Tibial nerve (tissue), 4 donors: ENCODE data around the gene PCSK5. TPM values are rescaled to one million over a fixed set of nuclear protein-coding genes. Genes with fewer than 3 reads are reported as not detected.
"Not testable (repeated sequence)": the region's sequence is repeated elsewhere in the genome, so short reads cannot be mapped to it uniquely, and the experiment has no call there.

ENCODE experiments used
- DNase-seq, 2 donors: peaks; one replicate each; pipeline ENCODE4 v3.0.0-alpha.2; 2019; ENCODE audit warnings: low spot score in 2 of 2
- H3K27ac ChIP-seq, 4 donors: fragments of 200-600 bp; sonication (generic) in 3 of 4; one replicate each; pipeline ENCODE4 v1.5.1; 2017 to 2019; ENCODE audit warnings: mild to moderate bottlenecking in 1 of 4
- H3K27me3 ChIP-seq, 2 donors: fragments of 200-600 bp; sonication (generic) in 1 of 2; one replicate each; pipeline versions ENCODE4 v1.5.1 to v1.6.0; 2017 to 2019
- H3K36me3 ChIP-seq, 3 donors: fragments of 200-600 bp; sonication (generic); one replicate each; pipeline ENCODE4 v1.5.1; 2018 to 2019
- H3K4me1 ChIP-seq, 4 donors: fragments of 200-600 bp; sonication (generic) in 3 of 4; one replicate each; pipeline ENCODE4 v1.5.1; 2017 to 2019
- H3K4me3 ChIP-seq, 4 donors: fragments of 200-600 bp; sonication (generic) in 3 of 4; one replicate each; pipeline ENCODE4 v1.5.1; 2017 to 2019; ENCODE audit warnings: mild to moderate bottlenecking in 1 of 4, moderate library complexity in 1 of 4
- H3K9me3 ChIP-seq, 4 donors: fragments of 200-600 bp; sonication (generic) in 3 of 4; one replicate each; pipeline ENCODE4 v1.5.1; 2017 to 2019
- EP300 ChIP-seq, 2 donors: sonication (generic); formaldehyde crosslinking; IDR thresholded peaks; one replicate each; pipeline ENCODE4 v1.6.1; 2017; ENCODE audit warnings: antibody characterized with exemption in 2 of 2, mild to moderate bottlenecking in 1 of 2
- POLR2A ChIP-seq, 2 donors: fragments of 450-650 bp; IDR thresholded peaks; one replicate each; pipeline ENCODE4 v1.6.1; 2017; ENCODE audit warnings: antibody characterized with exemption in 2 of 2, mild to moderate bottlenecking in 2 of 2, moderate library complexity in 2 of 2
- WGBS, 2 donors: methylation state at CpG; one replicate each; pipeline ENCODE4 v1.1.5; 2018; 5-methylcytosine and 5-hydroxymethylcytosine counted together
- total RNA-seq, 4 donors: library from RNA; depleted of rRNA; stranded (reverse); fragments of >200 nt; gene quantifications; one replicate each; pipeline ENCODE4 v1.1.0, GENCODE V29; 2016
- TF ChIP-seq, protein P1 (sequence below), 5 experiments: fragments of 200-600 bp in 3 of 5; fragments of 450-650 bp in 2 of 5; sonication (generic) in 3 of 5; IDR thresholded peaks; one replicate each; pipeline ENCODE4 v1.5.1; 2016 to 2019; ENCODE audit warnings: antibody characterized with exemption in 5 of 5, mild to moderate bottlenecking in 3 of 5, moderate library complexity in 2 of 5

The PCSK5 gene
- total RNA-seq, 4 donors from 2014 or later, result 12.5 to 32.7 (median 23.0) TPM

DNA sequence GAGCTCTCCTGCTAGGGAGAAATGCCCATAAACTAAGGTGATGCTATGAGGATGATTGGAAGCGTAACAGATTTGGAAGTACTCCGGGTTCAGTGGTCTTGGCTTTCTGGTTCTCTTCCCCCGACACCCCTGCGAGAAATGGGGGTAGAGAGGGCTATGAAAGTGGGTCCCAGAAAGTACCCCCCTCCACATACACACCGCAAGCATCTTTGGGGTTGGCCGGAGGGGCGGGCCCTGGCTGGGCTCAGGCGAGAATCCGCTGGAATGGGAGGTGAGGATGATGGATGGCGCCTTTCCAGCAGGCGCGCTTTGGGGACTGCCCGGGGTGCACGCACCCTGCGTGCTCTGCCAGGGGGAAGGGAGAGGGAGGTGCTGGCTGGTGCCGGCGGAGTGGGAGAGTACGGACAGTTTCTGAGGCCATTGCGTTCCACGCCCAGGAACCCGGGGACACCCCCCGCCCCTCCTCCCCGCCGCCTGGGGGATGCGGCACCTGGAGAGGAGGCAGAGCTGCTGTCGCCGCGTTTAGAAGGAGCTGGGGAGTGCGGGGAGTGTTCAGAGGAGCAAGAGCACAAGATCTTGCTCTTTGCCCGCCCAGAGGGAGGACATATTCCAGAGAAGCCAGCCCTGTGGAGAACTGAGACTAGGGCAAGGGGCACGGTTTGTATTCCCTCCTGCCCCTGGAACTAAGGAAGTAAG is 1.9 kb downstream of the PCSK5 start:
- WGBS, 2 donors, result 0 to 1% methylated on average over 25 to 29 of the region's 31 CpGs
- H3K27me3 ChIP-seq, result no peaks in the 10 kb centered on the region
- peak overlapping the region; percentile 13 to 92 (median 85) for H3K27ac ChIP-seq
- no peaks in the 10 kb centered on the region for H3K36me3 ChIP-seq
- H3K4me3 ChIP-seq, result peak overlapping the region; percentile 68 to 97 (median 84)
- no peak for TF ChIP-seq POLR2A (IDR thresholded peaks at IDR 0.05)
- no peak for TF ChIP-seq EP300 (IDR thresholded peaks at IDR 0.05)
- TF ChIP-seq, protein P1, sequence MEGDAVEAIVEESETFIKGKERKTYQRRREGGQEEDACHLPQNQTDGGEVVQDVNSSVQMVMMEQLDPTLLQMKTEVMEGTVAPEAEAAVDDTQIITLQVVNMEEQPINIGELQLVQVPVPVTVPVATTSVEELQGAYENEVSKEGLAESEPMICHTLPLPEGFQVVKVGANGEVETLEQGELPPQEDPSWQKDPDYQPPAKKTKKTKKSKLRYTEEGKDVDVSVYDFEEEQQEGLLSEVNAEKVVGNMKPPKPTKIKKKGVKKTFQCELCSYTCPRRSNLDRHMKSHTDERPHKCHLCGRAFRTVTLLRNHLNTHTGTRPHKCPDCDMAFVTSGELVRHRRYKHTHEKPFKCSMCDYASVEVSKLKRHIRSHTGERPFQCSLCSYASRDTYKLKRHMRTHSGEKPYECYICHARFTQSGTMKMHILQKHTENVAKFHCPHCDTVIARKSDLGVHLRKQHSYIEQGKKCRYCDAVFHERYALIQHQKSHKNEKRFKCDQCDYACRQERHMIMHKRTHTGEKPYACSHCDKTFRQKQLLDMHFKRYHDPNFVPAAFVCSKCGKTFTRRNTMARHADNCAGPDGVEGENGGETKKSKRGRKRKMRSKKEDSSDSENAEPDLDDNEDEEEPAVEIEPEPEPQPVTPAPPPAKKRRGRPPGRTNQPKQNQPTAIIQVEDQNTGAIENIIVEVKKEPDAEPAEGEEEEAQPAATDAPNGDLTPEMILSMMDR (IDR thresholded peaks at IDR 0.05), result no peak
- H3K9me3 ChIP-seq, result no peaks in the 10 kb centered on the region
- H3K4me1 ChIP-seq, result peaks cover 0 to 56% (median 27%) of the 10 kb centered on the region in 4 donors
- peak in 1 of 2 donors; percentile 18 for DNase-seq

DNA sequence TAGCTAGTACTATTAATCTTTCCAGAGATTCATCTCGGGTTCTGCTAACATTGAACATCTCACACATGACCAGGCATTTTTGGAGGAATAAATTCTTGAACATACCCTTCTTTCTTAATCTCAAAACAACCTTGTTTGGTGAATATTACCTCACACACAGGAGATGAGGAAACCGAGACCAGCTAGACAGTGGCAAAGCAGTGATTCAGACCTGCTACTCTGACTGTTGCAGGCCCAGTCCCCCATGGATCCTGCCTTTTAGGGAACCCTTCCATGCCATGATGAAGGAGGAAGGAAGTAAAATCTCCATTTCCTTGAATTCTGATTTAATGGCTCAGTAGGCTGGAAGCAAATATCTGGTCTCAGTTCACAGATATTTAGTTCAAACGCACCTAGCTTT is 2.6 kb downstream of the PCSK5 start:
- Histone ChIP-seq H3K36me3 (no peaks in the 10 kb centered on the region), H3K4me1 (peaks cover 0 to 56% (median 27%) of the 10 kb centered on the region in 4 donors), H3K27me3 (no peaks in the 10 kb centered on the region), H3K9me3 (no peaks in the 10 kb centered on the region), H3K27ac (peak overlapping the region in 1 of 4 donors; percentile 85), H3K4me3 (peak overlapping the region; percentile 68 to 97 (median 84))
- no peak for DNase-seq
- WGBS, 2 donors, result 57 to 60% methylated on average over 3 of the region's 3 CpGs
- TF ChIP-seq, protein P1 (IDR thresholded peaks at IDR 0.05), result no peak
- no peak for TF ChIP-seq EP300 (IDR thresholded peaks at IDR 0.05)
- no peak for TF ChIP-seq POLR2A (IDR thresholded peaks at IDR 0.05)

DNA sequence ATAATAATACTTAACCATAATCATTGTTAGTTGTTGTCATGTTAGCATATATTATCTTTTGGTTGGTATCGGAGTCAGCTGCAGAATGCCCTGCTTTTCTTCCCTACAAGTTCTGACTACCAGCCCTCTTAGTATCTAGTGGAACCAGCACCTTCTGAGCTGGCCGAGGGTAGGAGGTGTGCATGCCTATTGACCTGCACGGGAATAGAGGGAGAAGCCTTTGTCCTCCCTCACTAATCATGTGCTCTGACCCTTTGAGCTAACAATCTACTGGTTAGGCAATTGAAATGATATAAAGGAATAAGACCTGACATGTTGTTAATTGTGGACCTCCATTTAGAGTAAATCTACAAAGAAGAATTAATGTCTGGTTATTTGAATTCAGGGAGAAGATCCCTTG is 4.1 kb downstream of the PCSK5 start:
- Histone ChIP-seq H3K4me3 (no peak overlapping the region), H3K36me3 (no peaks in the 10 kb centered on the region), H3K27me3 (no peaks in the 10 kb centered on the region), H3K27ac (no peak overlapping the region), H3K4me1 (peaks cover 0 to 48% (median 24%) of the 10 kb centered on the region in 4 donors), H3K9me3 (no peaks in the 10 kb centered on the region)
- TF ChIP-seq POLR2A (IDR thresholded peaks at IDR 0.05), result no peak
- TF ChIP-seq, protein P1 (IDR thresholded peaks at IDR 0.05), result no peak
- no peak for TF ChIP-seq EP300 (IDR thresholded peaks at IDR 0.05)
- WGBS, 2 donors, result 67 to 71% methylated on average over 3 of the region's 3 CpGs
- DNase-seq, result no peak

DNA sequence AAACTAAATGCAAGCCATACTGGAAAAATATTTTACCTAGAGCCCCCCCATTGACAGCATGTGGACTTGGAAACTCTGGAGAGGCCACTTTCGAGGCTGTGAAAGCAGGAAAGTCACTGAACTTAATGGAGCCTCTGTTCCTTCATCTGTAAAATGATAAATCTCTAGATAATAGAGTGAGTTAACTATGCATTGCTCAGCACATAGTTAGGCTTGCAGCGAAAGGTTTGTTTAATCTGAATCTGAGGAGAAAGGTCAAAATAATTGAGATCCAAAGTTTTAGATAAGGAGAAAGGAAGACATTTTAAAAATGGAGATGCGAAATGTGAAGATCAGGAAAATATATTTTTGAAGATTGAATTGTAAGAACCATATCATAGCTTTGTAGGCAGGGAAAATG is 4.6 kb downstream of the PCSK5 start:
- Histone ChIP-seq H3K4me3 (no peak overlapping the region), H3K4me1 (peaks cover 0 to 48% (median 24%) of the 10 kb centered on the region in 4 donors), H3K27ac (no peak overlapping the region), H3K27me3 (no peaks in the 10 kb centered on the region), H3K36me3 (no peaks in the 10 kb centered on the region), H3K9me3 (no peaks in the 10 kb centered on the region)
- DNase-seq, result no peak
- 74 to 77% methylated on average over 3 of the region's 3 CpGs for WGBS, 2 donors
- TF ChIP-seq, protein P1 (IDR thresholded peaks at IDR 0.05), result no peak
- TF ChIP-seq POLR2A (IDR thresholded peaks at IDR 0.05), result no peak
- no peak for TF ChIP-seq EP300 (IDR thresholded peaks at IDR 0.05)

GRCh38 chr9:75896193-75896592 is 5.7 kb downstream of the PCSK5 start:
- no peak for TF ChIP-seq EP300 (IDR thresholded peaks at IDR 0.05)
- TF ChIP-seq POLR2A (IDR thresholded peaks at IDR 0.05), result no peak
- TF ChIP-seq, protein P1 (IDR thresholded peaks at IDR 0.05), result no peak
- WGBS, 2 donors, result 34% methylated on average over 3 of the region's 3 CpGs
- Histone ChIP-seq H3K36me3 (no peaks in the 10 kb centered on the region), H3K27ac (no peak overlapping the region), H3K4me1 (peaks cover 0 to 48% (median 24%) of the 10 kb centered on the region in 4 donors), H3K9me3 (no peaks in the 10 kb centered on the region), H3K27me3 (no peaks in the 10 kb centered on the region), H3K4me3 (no peak overlapping the region)
- no peak for DNase-seq

DNA sequence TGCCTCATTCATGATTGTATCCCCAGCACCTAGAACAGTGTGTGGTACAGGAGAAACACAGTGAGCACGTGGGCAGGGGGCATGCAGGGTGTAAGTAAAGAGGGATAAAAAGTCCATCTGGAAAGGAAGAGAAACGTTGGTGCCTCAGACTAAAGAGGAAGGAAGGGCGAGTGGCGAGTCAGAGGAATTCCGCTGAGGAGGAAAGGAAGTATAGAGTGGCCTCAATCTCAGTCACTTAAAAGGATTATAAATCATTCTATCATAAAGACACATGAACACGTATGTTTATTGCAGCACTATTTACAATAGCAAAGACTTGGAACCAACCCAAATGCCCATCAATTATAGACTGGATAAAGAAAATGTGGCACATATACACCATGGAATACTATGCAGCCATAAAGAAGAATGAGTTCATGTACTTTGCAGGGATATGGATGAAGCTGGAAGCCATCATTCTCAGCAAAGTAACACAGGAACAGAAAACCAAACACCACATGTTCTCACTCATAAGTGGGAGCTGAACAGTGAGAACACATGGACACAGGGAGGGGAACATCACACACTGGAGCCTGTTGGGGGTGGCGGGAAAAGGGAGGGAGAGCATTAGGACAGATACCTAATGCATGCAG is 10.5 kb downstream of the PCSK5 start:
- H3K27ac ChIP-seq, H3K27me3 ChIP-seq, H3K9me3 ChIP-seq, H3K36me3 ChIP-seq, DNase-seq, H3K4me3 ChIP-seq: not testable (repeated sequence)
- WGBS, 2 donors, result 75 to 87% methylated on average over 7 of the region's 7 CpGs
- peaks cover 0 to 15% (median 4%) of the 10 kb centered on the region in 4 donors for H3K4me1 ChIP-seq
